ENCODE measurements around the gene ABO.

- TF ChIP-seq EZH2 (IDR thresholded peaks at IDR 0.05; ENCODE audit: borderline replicate concordance, insufficient read depth, low read depth, low read length, poor library complexity, severe bottlenecking) = no peak
- TF ChIP-seq, protein P1, sequence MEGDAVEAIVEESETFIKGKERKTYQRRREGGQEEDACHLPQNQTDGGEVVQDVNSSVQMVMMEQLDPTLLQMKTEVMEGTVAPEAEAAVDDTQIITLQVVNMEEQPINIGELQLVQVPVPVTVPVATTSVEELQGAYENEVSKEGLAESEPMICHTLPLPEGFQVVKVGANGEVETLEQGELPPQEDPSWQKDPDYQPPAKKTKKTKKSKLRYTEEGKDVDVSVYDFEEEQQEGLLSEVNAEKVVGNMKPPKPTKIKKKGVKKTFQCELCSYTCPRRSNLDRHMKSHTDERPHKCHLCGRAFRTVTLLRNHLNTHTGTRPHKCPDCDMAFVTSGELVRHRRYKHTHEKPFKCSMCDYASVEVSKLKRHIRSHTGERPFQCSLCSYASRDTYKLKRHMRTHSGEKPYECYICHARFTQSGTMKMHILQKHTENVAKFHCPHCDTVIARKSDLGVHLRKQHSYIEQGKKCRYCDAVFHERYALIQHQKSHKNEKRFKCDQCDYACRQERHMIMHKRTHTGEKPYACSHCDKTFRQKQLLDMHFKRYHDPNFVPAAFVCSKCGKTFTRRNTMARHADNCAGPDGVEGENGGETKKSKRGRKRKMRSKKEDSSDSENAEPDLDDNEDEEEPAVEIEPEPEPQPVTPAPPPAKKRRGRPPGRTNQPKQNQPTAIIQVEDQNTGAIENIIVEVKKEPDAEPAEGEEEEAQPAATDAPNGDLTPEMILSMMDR (IDR thresholded peaks at IDR 0.05) = no peak
Measured at GRCh38 chr9:133252301-133253020, 22.5 kb downstream of the ABO start.

All from B cell (primary cell).